Neural progenitor cell (in vitro differentiated cells): Measurements from ENCODE around the gene ZNG1B.
"Not testable (repeated sequence)": the region's sequence is repeated elsewhere in the genome, so short reads cannot be mapped to it uniquely, and the experiment has no call there.

Experiments used
- CTCF ChIP-seq: fragments of 200-600 bp; sonication (generic); IDR thresholded peaks from 2 replicates; pipeline ENCODE4 v1.5.1; 2017; ENCODE audit warnings: antibody characterized with exemption, mild to moderate bottlenecking
- EZH2 ChIP-seq: fragments of 200-600 bp; sonication (generic); IDR thresholded peaks from 2 replicates; pipeline ENCODE4 v1.6.1; 2017; ENCODE audit warnings: antibody characterized with exemption, mild to moderate bottlenecking, moderate library complexity
- EZH2phosphoT487 ChIP-seq: fragments of 200-600 bp; sonication (generic); IDR thresholded peaks from 2 replicates; pipeline ENCODE4 v1.6.1; 2017; ENCODE audit warnings: antibody characterized with exemption

GRCh38 chr2:113520837-113521236 is 83.3 kb downstream of the ZNG1B start:
- not testable (repeated sequence) for TF ChIP-seq CTCF, EZH2, EZH2phosphoT487
